Mesothelial cell of epicardium (in vitro differentiated cells): ENCODE data around the gene POU3F3. TPM values are rescaled to one million over a fixed set of nuclear protein-coding genes. Genes with fewer than 3 reads are reported as not detected.

ENCODE experiments used
- DNase-seq, 2 experiments: peaks; one replicate each; pipeline ENCODE4 v3.0.0; 2021; ENCODE audit warnings: low spot score in 2 of 2; ENCODE audit not compliant: unreplicated experiment in 2 of 2
- H3K27ac Mint-ChIP-seq: 2 replicates; pipeline ENCODE4 v1.8.0; 2021; ENCODE audit warnings: mixed read lengths
- H3K27me3 Mint-ChIP-seq: 2 replicates; pipeline ENCODE4 v1.8.0; 2021; ENCODE audit warnings: low read depth, mixed read lengths
- H3K36me3 Mint-ChIP-seq: 2 replicates; pipeline ENCODE4 v1.8.0; 2021; ENCODE audit warnings: mixed read lengths
- H3K4me1 Mint-ChIP-seq: 2 replicates; pipeline ENCODE4 v1.8.0; 2021; ENCODE audit warnings: mixed read lengths
- H3K4me3 Mint-ChIP-seq: 2 replicates; pipeline ENCODE4 v1.8.0; 2021; ENCODE audit warnings: mild to moderate bottlenecking, moderate library complexity, mixed read lengths
- H3K9me3 Mint-ChIP-seq: 2 replicates; pipeline ENCODE4 v1.8.0; 2021; ENCODE audit warnings: mixed read lengths
- total RNA-seq: library from RNA; stranded (reverse); gene quantifications from 3 replicates; pipeline ENCODE4 v1.2.1, GENCODE V29; 2021
- TF ChIP-seq, protein P1 (sequence below): fragments of 200-600 bp; sonication (generic); IDR thresholded peaks from one replicate; pipeline ENCODE4 v1.5.0; 2021; ENCODE audit warnings: antibody characterized with exemption; ENCODE audit not compliant: unreplicated experiment

Gene POU3F3
- total RNA-seq, 1 donor from 2014 or later = not detected

GRCh38 chr2:104848526-104848925 is 5.4 kb upstream of the POU3F3 start:
- no peak for DNase-seq
- Mint-ChIP-seq H3K4me1 (peaks cover 18% of the 10 kb centered on the region), H3K27ac (no peak overlapping the region), H3K27me3 (peaks cover 99% of the 10 kb centered on the region), H3K36me3 (no peaks in the 10 kb centered on the region), H3K9me3 (no peaks in the 10 kb centered on the region), H3K4me3 (no peak overlapping the region)
- TF ChIP-seq, protein P1, sequence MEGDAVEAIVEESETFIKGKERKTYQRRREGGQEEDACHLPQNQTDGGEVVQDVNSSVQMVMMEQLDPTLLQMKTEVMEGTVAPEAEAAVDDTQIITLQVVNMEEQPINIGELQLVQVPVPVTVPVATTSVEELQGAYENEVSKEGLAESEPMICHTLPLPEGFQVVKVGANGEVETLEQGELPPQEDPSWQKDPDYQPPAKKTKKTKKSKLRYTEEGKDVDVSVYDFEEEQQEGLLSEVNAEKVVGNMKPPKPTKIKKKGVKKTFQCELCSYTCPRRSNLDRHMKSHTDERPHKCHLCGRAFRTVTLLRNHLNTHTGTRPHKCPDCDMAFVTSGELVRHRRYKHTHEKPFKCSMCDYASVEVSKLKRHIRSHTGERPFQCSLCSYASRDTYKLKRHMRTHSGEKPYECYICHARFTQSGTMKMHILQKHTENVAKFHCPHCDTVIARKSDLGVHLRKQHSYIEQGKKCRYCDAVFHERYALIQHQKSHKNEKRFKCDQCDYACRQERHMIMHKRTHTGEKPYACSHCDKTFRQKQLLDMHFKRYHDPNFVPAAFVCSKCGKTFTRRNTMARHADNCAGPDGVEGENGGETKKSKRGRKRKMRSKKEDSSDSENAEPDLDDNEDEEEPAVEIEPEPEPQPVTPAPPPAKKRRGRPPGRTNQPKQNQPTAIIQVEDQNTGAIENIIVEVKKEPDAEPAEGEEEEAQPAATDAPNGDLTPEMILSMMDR = no peak

GRCh38 chr2:104849101-104849500 is 4.8 kb upstream of the POU3F3 start:
- TF ChIP-seq, protein P1 = no peak
- DNase-seq = no peak
- peaks cover 20% of the 10 kb centered on the region for H3K4me1 Mint-ChIP-seq
- H3K4me3 Mint-ChIP-seq = no peak overlapping the region
- no peak overlapping the region for H3K27ac Mint-ChIP-seq
- H3K36me3 Mint-ChIP-seq = no peaks in the 10 kb centered on the region
- H3K9me3 Mint-ChIP-seq = no peaks in the 10 kb centered on the region
- H3K27me3 Mint-ChIP-seq = peaks cover 99% of the 10 kb centered on the region

DNA sequence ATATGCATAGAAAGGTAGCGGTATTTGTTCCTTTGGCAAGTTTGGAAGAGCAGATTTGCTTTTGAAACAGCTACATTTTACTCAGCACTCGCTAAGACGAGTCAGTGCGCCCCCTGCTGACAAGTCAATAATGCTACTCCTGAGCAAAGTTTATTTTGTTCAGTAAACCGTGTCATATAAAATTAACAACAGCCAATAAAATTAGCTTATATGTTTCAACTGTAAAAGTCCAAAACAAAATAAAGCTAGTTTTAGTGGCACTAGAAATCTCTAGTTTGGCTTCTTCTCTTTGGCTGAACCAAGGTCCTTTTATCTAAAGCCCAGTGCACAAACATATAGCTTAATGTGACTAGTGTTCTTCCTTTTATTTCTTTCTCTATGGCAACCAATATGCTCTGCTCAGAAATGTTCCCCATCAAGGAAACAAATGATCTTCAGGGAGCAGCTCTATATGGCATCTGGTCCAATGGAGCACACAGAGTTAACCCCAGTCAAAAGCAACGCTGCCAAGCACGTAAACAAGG is 4.2 kb upstream of the POU3F3 start:
- H3K27ac Mint-ChIP-seq = no peak overlapping the region
- TF ChIP-seq, protein P1 = peak; percentile 86
- peak; percentile 65 to 84 for DNase-seq
- H3K4me3 Mint-ChIP-seq = no peak overlapping the region
- peaks cover 2% of the 10 kb centered on the region for H3K36me3 Mint-ChIP-seq
- peaks cover 100% of the 10 kb centered on the region for H3K27me3 Mint-ChIP-seq
- H3K4me1 Mint-ChIP-seq = peaks cover 23% of the 10 kb centered on the region
- no peaks in the 10 kb centered on the region for H3K9me3 Mint-ChIP-seq

DNA sequence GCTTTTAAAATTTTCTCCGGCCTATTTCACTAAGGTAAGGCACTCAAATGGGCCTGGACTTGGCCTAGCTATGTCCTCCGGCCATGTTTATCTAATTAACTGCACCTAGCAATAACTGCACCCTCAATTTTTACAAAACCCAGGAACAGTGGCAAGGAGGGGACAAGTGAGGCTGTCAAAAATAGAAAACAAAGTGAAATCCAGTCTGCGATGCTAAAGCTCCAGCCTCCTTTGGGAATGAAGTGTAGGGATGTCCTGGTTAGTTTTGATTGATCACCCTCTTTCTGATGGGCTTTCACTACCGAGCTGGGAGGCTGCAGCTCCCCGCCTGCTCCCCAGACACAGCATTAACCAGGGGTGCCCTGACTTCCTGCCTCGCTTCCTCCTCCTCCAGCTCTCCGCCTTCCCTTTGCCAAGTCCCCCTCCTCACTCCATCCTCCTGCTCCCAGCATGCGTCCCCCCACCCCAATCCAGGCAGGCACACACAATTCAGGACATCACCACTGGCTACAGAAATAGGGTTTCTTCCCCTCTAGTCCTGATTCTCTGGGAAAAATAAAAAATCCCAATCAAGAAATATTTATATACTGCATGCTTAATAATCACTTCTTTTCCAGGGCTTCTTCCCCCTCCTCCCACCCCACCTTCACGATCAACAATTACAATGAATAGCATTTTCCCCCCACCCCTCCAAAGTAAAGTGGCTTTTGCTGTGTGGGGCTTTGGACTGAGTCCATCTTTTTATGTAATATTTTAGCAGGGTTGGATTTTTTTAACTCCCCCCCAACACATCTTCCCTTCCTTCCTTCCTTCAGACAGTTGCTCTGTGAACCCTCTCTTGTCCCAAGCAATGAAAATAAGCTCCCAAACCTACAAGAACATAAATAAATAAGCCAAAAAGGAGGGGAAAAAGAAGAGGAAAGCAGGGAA is 3.3 kb upstream of the POU3F3 start:
- Mint-ChIP-seq H3K4me3 (no peak overlapping the region), H3K36me3 (peaks cover 2% of the 10 kb centered on the region), H3K27ac (no peak overlapping the region), H3K27me3 (peaks cover 92% of the 10 kb centered on the region), H3K4me1 (peaks cover 20% of the 10 kb centered on the region), H3K9me3 (no peaks in the 10 kb centered on the region)
- TF ChIP-seq, protein P1 = no peak
- DNase-seq = no peak

DNA sequence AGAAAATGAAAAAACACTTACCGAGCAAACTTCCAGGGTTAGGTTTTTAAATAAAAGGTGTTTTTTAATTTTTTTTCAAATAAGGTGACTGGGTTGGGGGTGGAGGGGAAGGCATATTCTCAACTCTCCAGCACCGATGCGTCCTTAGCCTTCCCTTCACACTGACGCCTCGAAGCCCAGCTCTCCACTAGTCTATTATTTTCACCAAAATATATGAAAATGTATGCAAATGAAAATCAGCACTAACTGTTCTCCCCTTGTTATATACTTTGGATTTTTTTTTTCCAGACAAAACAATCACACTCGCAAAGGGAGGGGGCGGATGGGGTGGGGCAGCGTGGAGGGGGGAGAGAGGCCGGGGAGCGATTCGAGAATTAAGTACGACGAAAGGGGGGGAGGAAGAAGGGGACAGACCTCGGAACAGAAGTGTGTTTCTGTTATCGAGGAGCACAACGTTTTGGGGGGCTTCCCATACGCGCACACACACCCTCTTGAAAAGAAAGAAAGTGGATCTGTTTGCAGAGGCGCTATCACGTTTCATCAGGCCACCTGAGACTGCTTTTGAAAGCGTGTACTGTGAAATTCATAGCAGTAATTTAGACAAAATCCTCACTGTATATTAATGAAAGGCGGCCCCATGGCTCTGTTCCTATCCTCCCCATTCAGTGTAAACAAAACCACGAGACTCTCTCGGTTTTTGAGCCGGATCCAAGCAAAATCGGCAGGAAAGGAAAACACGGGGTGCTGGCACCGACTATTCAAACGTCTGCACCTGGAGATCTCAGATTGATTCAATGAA is 2.4 kb upstream of the POU3F3 start:
- H3K4me3 Mint-ChIP-seq = no peak overlapping the region
- no peak for DNase-seq
- no peaks in the 10 kb centered on the region for H3K9me3 Mint-ChIP-seq
- peaks cover 87% of the 10 kb centered on the region for H3K27me3 Mint-ChIP-seq
- peaks cover 2% of the 10 kb centered on the region for H3K36me3 Mint-ChIP-seq
- TF ChIP-seq, protein P1 = no peak
- H3K27ac Mint-ChIP-seq = no peak overlapping the region
- peaks cover 20% of the 10 kb centered on the region for H3K4me1 Mint-ChIP-seq
